Body of pancreas (tissue), 4 donors: Measurements from ENCODE around the gene MGLL. TPM values are rescaled to one million over a fixed set of nuclear protein-coding genes. Genes with fewer than 3 reads are reported as not detected.

Experiments
- ATAC-seq: fragments of 150-250 bp; one replicate; pipeline ENCODE4 v1.9.1; 2016
- DNase-seq, 4 donors: peaks; one replicate each; pipeline ENCODE4 v3.0.0-alpha.2; 2019
- H3K27ac ChIP-seq, 4 donors: fragments of 200-600 bp; sonication (generic); 1 replicate in 3 of 4; 2 replicates in 1 of 4; pipeline versions ENCODE4 v1.5.1 to v1.6.1; 2016 to 2019; ENCODE audit warnings: mild to moderate bottlenecking in 1 of 4, mixed read lengths in 1 of 4, moderate library complexity in 1 of 4
- H3K27me3 ChIP-seq, 2 donors: fragments of 200-600 bp; sonication (generic); one replicate each; pipeline ENCODE4 v1.6.0; 2016; ENCODE audit warnings: mild to moderate bottlenecking in 1 of 2
- H3K36me3 ChIP-seq, 2 donors: fragments of 200-600 bp; sonication (generic); replicated peaks in 1 of 2; 2 replicates each; pipeline ENCODE4 v1.5.1; 2016; ENCODE audit warnings: low read depth in 2 of 2; ENCODE audit not compliant: insufficient read depth in 1 of 2
- H3K4me1 ChIP-seq: fragments of 200-600 bp; sonication (generic); one replicate; pipeline ENCODE4 v1.6.0; 2016
- H3K4me3 ChIP-seq, 2 donors: fragments of 200-600 bp; sonication (generic); 1 replicate in 1 of 2; 2 replicates in 1 of 2; pipeline ENCODE4 v1.5.1; 2016 to 2019
- H3K9me3 ChIP-seq, 3 donors: fragments of 200-600 bp; sonication (generic); 1 replicate in 2 of 3; 2 replicates in 1 of 3; pipeline ENCODE4 v1.5.1; 2016
- POLR2A ChIP-seq, 3 donors: fragments of 450-650 bp; IDR thresholded peaks; one replicate each; pipeline ENCODE4 v1.6.1; 2016; ENCODE audit warnings: antibody characterized with exemption in 3 of 3, mild to moderate bottlenecking in 2 of 3
- WGBS, 2 donors: methylation state at CpG; one replicate each; pipeline ENCODE4 v1.1.5; 2017; 5-methylcytosine and 5-hydroxymethylcytosine counted together
- intact Hi-C: fragments of 100-400 bp; cut with DNase I; formaldehyde crosslinking; loops from one replicate; pipeline ENCODE4 v1.15.1; 2023
- total RNA-seq, 2 donors: library from RNA; depleted of rRNA; stranded (reverse); fragments of >200 nt; gene quantifications; one replicate each; pipeline ENCODE4 v1.1.0, GENCODE V29; 2016
- TF ChIP-seq, protein P1 (sequence below), 7 experiments: fragments of 450-650 bp in 4 of 7; fragments of 200-600 bp in 3 of 7; sonication (generic) in 3 of 7; IDR thresholded peaks; one replicate each; pipeline ENCODE4 v1.5.1; 2016 to 2019; ENCODE audit warnings: antibody characterized with exemption in 7 of 7

The MGLL gene
- total RNA-seq, 2 donors from 2014 or later = 14.8 to 20.2 TPM

DNA sequence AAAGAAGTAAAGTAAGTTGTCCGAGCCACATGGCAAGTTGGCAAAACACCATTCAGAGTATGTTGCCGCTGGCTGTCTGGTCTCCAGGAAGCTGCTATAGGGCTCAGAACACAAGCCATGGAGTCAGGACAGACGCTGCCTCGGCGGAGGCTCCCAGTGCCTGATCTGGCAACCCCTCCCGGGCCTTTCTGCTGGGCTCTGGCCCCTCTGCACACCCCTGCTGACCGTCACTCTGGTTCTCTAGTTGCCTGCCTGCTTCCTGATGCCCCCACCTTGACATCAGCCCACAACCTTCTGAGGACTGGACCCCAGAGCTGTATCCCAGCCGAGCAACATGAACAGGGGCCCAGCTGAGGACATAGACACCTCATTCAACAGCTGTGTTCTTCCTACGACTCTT is 39.1 kb downstream of the MGLL start:
- Histone ChIP-seq H3K27ac (no peak overlapping the region), H3K4me1 (peaks cover 44% of the 10 kb centered on the region)
- WGBS, 2 donors = 70 to 83% methylated on average over 9 of the region's 9 CpGs

DNA sequence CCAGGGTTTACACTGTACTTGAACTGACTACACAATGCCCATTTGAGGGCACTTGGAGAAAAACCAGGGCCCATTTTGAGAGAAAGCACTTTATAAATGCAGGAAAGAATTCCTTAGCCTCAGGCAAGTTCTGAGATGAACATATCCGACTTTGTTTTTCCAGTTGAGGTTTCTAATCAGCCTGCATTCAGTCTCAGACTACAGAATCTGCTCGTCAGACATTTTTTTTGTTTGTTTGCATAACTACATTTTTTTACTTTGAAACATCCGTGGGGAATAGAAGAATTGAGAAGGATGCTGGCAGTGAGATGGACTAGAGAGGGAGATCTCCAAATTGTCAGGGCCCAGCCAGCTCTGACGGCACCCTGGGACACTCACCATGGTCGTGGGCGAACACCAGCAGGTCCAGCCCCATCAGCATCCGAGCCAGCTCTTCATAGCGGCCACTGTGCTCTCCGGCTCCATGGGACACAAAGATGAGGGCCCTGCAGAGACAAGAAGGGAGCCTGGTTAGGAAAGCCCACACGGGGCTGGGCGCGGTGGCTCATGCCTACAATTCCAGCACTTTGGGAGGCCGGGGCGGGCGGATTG is 40.8 kb downstream of the MGLL start:
- Histone ChIP-seq H3K4me1 (peaks cover 27% of the 10 kb centered on the region), H3K27ac (no peak overlapping the region), H3K36me3 (no peaks in the 10 kb centered on the region), H3K9me3 (no peaks in the 10 kb centered on the region), H3K4me3 (no peak overlapping the region), H3K27me3 (no peaks in the 10 kb centered on the region)
- DNase-seq = peak in 1 of 4 donors; percentile 27
- intact Hi-C loops = no loop called here
- TF ChIP-seq POLR2A (IDR thresholded peaks at IDR 0.05) = no peak
- TF ChIP-seq, protein P1, sequence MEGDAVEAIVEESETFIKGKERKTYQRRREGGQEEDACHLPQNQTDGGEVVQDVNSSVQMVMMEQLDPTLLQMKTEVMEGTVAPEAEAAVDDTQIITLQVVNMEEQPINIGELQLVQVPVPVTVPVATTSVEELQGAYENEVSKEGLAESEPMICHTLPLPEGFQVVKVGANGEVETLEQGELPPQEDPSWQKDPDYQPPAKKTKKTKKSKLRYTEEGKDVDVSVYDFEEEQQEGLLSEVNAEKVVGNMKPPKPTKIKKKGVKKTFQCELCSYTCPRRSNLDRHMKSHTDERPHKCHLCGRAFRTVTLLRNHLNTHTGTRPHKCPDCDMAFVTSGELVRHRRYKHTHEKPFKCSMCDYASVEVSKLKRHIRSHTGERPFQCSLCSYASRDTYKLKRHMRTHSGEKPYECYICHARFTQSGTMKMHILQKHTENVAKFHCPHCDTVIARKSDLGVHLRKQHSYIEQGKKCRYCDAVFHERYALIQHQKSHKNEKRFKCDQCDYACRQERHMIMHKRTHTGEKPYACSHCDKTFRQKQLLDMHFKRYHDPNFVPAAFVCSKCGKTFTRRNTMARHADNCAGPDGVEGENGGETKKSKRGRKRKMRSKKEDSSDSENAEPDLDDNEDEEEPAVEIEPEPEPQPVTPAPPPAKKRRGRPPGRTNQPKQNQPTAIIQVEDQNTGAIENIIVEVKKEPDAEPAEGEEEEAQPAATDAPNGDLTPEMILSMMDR (IDR thresholded peaks at IDR 0.05) = no peak
- ATAC-seq = peak; percentile 54
- WGBS, 2 donors = 76 to 78% methylated on average over 12 to 15 of the region's 15 CpGs

More for the DNA sequence above, 39.1 kb downstream of the MGLL start:
- DNase-seq (no peak), ATAC-seq (no peak)
- intact Hi-C loops = no loop called here
- TF ChIP-seq, protein P1 (IDR thresholded peaks at IDR 0.05) = no peak
- TF ChIP-seq POLR2A (IDR thresholded peaks at IDR 0.05) = no peak
- Histone ChIP-seq H3K27me3 (no peaks in the 10 kb centered on the region), H3K9me3 (no peaks in the 10 kb centered on the region), H3K36me3 (no peaks in the 10 kb centered on the region), H3K4me3 (no peak overlapping the region)

GRCh38 chr3:127780536-127781400 is 41.5 kb downstream of the MGLL start:
- H3K4me1 ChIP-seq = peaks cover 23% of the 10 kb centered on the region
- no peaks in the 10 kb centered on the region for H3K36me3 ChIP-seq
- H3K27me3 ChIP-seq = no peaks in the 10 kb centered on the region
- no peak for TF ChIP-seq POLR2A (IDR thresholded peaks at IDR 0.05)
- TF ChIP-seq, protein P1 (IDR thresholded peaks at IDR 0.05) = no peak
- peak overlapping the region in 1 of 4 donors; percentile 36 for H3K27ac ChIP-seq
- DNase-seq (no peak), ATAC-seq (no peak)
- H3K4me3 ChIP-seq = no peak overlapping the region
- H3K9me3 ChIP-seq = no peaks in the 10 kb centered on the region
- intact Hi-C loops = no loop called here
- 58 to 69% methylated on average over 8 of the region's 8 CpGs for WGBS, 2 donors

GRCh38 chr3:127779747-127780146 is 42.6 kb downstream of the MGLL start:
- 61 to 72% methylated on average over 3 of the region's 3 CpGs for WGBS, 2 donors
- Histone ChIP-seq H3K27me3 (no peaks in the 10 kb centered on the region), H3K27ac (peak overlapping the region in 1 of 4 donors; percentile 66), H3K4me3 (no peak overlapping the region), H3K36me3 (no peaks in the 10 kb centered on the region), H3K9me3 (no peaks in the 10 kb centered on the region), H3K4me1 (peaks cover 23% of the 10 kb centered on the region)
- ATAC-seq (peak; percentile 31), DNase-seq (peak in 1 of 4 donors; percentile 52)
- TF ChIP-seq, protein P1 (IDR thresholded peaks at IDR 0.05) = no peak
- TF ChIP-seq POLR2A (IDR thresholded peaks at IDR 0.05) = no peak
- intact Hi-C loops = no loop called here
